Keratinocyte (primary cell): ENCODE measurements around the gene STK17A.

Experiments used
- EZH2 ChIP-seq: IDR thresholded peaks from one replicate; pipeline ENCODE4 v1.6.1; 2012; ENCODE audit warnings: inconsistent platforms, mild to moderate bottlenecking, low read length, moderate library complexity
- TF ChIP-seq, protein P1 (sequence below), 3 experiments: IDR thresholded peaks in 1 of 3; conservative IDR thresholded peaks in 1 of 3; optimal IDR thresholded peaks in 1 of 3; 2 replicates in 2 of 3; 3 replicates in 1 of 3; pipeline versions ENCODE3 to v1.5.1; 2011; ENCODE audit warnings: low read length in 3 of 3, mild to moderate bottlenecking in 3 of 3, moderate library complexity in 2 of 3, control low read depth in 1 of 3, inconsistent platforms in 1 of 3; ENCODE audit not compliant: insufficient read depth in 2 of 3; ENCODE audit errors: extremely low read depth in 1 of 3

DNA sequence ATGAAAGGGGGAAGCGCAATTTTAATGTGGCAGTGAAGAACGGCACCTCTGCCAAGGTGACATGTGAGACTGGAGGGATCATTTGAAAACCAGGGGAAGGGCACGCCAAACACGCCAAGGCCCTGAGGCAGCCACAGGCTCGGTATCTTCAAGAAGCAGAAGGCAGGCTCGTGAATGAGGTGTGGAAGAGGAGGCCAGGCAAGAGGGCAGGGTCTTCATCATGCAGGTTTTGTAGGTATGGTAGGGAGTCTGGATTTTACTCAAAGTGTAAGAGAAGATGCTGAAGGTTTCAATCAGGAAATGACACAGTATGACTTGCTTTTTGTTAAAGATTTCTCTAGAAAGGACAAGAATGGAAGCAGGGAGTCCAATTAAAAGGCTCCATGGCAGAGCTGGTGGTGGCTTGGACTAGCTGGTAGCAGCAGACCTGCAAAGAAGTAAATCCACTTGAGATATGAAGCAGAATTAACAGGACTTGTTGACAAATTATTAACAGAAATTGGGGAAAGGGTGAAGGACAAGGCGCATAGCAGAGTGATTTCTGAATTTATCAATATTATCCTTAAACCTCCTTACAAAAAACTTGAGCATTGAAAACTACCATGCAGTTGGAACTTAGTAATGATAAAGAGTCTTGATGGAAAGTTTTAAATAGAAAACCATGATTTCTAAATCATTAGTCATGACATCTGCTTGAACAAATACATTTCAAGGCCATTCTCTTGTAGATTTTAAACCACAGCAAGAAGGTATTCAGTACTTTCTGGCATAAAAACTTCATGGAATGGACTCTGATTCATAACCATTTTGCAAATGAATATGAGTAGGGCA lies 76.0 kb downstream of the STK17A start:
- TF ChIP-seq, protein P1, sequence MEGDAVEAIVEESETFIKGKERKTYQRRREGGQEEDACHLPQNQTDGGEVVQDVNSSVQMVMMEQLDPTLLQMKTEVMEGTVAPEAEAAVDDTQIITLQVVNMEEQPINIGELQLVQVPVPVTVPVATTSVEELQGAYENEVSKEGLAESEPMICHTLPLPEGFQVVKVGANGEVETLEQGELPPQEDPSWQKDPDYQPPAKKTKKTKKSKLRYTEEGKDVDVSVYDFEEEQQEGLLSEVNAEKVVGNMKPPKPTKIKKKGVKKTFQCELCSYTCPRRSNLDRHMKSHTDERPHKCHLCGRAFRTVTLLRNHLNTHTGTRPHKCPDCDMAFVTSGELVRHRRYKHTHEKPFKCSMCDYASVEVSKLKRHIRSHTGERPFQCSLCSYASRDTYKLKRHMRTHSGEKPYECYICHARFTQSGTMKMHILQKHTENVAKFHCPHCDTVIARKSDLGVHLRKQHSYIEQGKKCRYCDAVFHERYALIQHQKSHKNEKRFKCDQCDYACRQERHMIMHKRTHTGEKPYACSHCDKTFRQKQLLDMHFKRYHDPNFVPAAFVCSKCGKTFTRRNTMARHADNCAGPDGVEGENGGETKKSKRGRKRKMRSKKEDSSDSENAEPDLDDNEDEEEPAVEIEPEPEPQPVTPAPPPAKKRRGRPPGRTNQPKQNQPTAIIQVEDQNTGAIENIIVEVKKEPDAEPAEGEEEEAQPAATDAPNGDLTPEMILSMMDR (optimal IDR thresholded peaks at IDR 0.05 in 1 of 3, IDR thresholded peaks at IDR 0.05 in 1 of 3, conservative IDR thresholded peaks at IDR 0.05 in 1 of 3; ENCODE audit: extremely low read depth in 1 of 3, insufficient read depth in 2 of 3, low read length in 3 of 3) = no peak
- no peak for TF ChIP-seq EZH2
